BE2C (cell line): Measurements from ENCODE around the gene PTGES. TPM values are rescaled to one million over a fixed set of nuclear protein-coding genes. Genes with fewer than 3 reads are reported as not detected.
"Not testable (repeated sequence)": the region's sequence is repeated elsewhere in the genome, so short reads cannot be mapped to it uniquely, and the experiment has no call there.

ENCODE experiments used
- DNase-seq: peaks from one replicate; pipeline ENCODE4 v3.0.0-alpha.2; 2020
- H3K27me3 ChIP-seq: fragments of 250-450 bp; sonication (Bioruptor Pico); 2 replicates; pipeline ENCODE4 v1.5.1; 2020; ENCODE audit warnings: mild to moderate bottlenecking
- H3K36me3 ChIP-seq: fragments of 250-450 bp; sonication (Bioruptor Pico); 2 replicates; pipeline ENCODE4 v1.5.1; 2020; ENCODE audit warnings: mild to moderate bottlenecking
- H3K4me1 ChIP-seq: fragments of 250-450 bp; sonication (Bioruptor Pico); 2 replicates; pipeline ENCODE4 v1.5.1; 2020
- H3K4me3 ChIP-seq: 2 replicates; pipeline ENCODE4 v1.5.1; 2011; ENCODE audit warnings: low read depth, low read length
- H3K9me3 ChIP-seq: fragments of 250-450 bp; sonication (Bioruptor Pico); 2 replicates; pipeline ENCODE4 v1.5.1; 2020
- CTCF ChIP-seq: IDR thresholded peaks from 2 replicates; pipeline ENCODE4 v1.5.1; 2012; ENCODE audit warnings: mild to moderate bottlenecking, low read depth, low read length
- polyA plus RNA-seq: library from polyadenylated mRNA; unstranded; fragments of >200 nt; gene quantifications from one replicate; pipeline ENCODE4 v1.2.1, GENCODE V29; 2012; ENCODE audit warnings: low read depth, missing spikeins; ENCODE audit not compliant: insufficient read length, insufficient read depth

Gene PTGES
- 1.4 TPM for polyA plus RNA-seq

- Histone ChIP-seq H3K4me3 (peak within 1 kb of the TSS; percentile 52), H3K4me1 (peaks cover 9% of the 10 kb centered on the region), H3K36me3 (no peaks in the 10 kb centered on the region), H3K27me3 (no peaks in the 10 kb centered on the region; the same call in 1 of the 2 replicates), H3K9me3 (no peaks in the 10 kb centered on the region)
- TF ChIP-seq CTCF: no peak
- peak; percentile 85 for DNase-seq
These were observed at the start of gene PTGES for GRCh38 chr9:129752900-129753729. Gene PTGES (minus strand): TSS chr9:129753042. CDS start chr9:129753012, 30 bp downstream.

- no peak for TF ChIP-seq CTCF
- peaks cover 4% of the 10 kb centered on the region for H3K36me3 ChIP-seq
- no peak for DNase-seq
- H3K4me3 ChIP-seq: no peak overlapping the region
- no peaks in the 10 kb centered on the region for H3K9me3 ChIP-seq
- no peaks in the 10 kb centered on the region for H3K27me3 ChIP-seq
- H3K4me1 ChIP-seq: no peaks in the 10 kb centered on the region; the same call in 1 of the 2 replicates
These were observed 48.7 kb upstream of the PTGES start for GRCh38 chr9:129801504-129801903.

GRCh38 chr9:129798973-129799372, 46.1 kb upstream of the PTGES start:
- Histone ChIP-seq H3K9me3 (no peaks in the 10 kb centered on the region), H3K4me1 (no peaks in the 10 kb centered on the region; the same call in 1 of the 2 replicates), H3K4me3 (no peak overlapping the region), H3K27me3 (no peaks in the 10 kb centered on the region), H3K36me3 (no peaks in the 10 kb centered on the region)
- TF ChIP-seq CTCF: no peak
- DNase-seq: no peak

GRCh38 chr9:129796029-129796428, 43.2 kb upstream of the PTGES start:
- H3K4me3 ChIP-seq, DNase-seq, H3K4me1 ChIP-seq, H3K9me3 ChIP-seq, H3K36me3 ChIP-seq, H3K27me3 ChIP-seq: not testable (repeated sequence)

GRCh38 chr9:129794549-129794948, 41.7 kb upstream of the PTGES start:
- DNase-seq: no peak
- H3K9me3 ChIP-seq: no peaks in the 10 kb centered on the region
- H3K27me3 ChIP-seq: no peaks in the 10 kb centered on the region
- no peak overlapping the region for H3K4me3 ChIP-seq
- H3K36me3 ChIP-seq: no peaks in the 10 kb centered on the region
- no peaks in the 10 kb centered on the region for H3K4me1 ChIP-seq
- no peak for TF ChIP-seq CTCF

GRCh38 chr9:129786481-129786880, 33.6 kb upstream of the PTGES start:
- Histone ChIP-seq H3K4me3 (no peak overlapping the region), H3K27me3 (peaks cover 23% of the 10 kb centered on the region), H3K9me3 (no peaks in the 10 kb centered on the region), H3K4me1 (no peaks in the 10 kb centered on the region), H3K36me3 (no peaks in the 10 kb centered on the region)
- no peak for DNase-seq
- no peak for TF ChIP-seq CTCF
